ENCODE results near the gene CERS3. TPM values are rescaled to one million over a fixed set of nuclear protein-coding genes. Genes with fewer than 3 reads are reported as not detected.

The CERS3 gene
- total RNA-seq, 4 donors from 2014 or later, result 4.7 TPM; not detected in 3

DNA sequence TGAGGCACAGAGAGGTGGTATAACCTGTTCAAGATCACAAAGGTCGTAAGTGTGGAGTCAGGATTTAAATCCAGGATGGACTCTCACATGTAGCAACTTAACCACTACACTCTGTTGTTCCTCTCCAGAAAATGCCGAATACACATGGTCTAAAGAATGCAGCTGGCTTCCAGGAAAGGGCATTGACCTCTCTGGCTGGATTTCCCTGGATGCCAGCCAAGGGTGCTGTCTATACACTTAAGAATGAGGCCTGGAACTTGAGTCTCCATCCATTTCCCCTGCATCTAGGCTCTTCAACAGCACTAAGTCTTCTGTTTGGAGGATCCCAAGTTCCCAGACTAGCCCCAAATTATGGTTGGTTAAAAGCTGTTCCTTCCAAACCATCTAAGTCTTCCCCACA lies 60.5 kb downstream of the CERS3 start:
- TF ChIP-seq, protein P1, sequence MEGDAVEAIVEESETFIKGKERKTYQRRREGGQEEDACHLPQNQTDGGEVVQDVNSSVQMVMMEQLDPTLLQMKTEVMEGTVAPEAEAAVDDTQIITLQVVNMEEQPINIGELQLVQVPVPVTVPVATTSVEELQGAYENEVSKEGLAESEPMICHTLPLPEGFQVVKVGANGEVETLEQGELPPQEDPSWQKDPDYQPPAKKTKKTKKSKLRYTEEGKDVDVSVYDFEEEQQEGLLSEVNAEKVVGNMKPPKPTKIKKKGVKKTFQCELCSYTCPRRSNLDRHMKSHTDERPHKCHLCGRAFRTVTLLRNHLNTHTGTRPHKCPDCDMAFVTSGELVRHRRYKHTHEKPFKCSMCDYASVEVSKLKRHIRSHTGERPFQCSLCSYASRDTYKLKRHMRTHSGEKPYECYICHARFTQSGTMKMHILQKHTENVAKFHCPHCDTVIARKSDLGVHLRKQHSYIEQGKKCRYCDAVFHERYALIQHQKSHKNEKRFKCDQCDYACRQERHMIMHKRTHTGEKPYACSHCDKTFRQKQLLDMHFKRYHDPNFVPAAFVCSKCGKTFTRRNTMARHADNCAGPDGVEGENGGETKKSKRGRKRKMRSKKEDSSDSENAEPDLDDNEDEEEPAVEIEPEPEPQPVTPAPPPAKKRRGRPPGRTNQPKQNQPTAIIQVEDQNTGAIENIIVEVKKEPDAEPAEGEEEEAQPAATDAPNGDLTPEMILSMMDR (IDR thresholded peaks at IDR 0.05; ENCODE audit: low read depth), result no peak

DNA sequence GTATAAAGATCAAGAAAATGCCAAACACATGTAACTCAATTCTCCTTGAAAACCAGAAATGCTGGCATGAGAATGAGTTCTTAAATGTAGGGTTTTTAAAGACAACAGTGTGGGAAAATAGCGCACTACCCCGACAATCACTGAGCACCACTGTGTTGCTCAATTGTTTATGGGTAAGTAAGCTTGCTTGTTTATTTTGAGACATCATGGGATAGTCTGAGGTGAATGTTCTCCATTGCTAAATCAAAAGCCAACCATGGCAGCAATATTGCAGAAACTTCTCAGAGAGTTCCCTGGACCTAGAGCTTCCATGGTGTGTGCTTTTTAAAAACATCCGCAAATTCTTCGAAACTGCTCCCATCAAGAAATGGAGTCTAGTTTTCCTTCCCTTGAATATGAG lies 62.7 kb downstream of the CERS3 start:
- TF ChIP-seq, protein P1 (IDR thresholded peaks at IDR 0.05; ENCODE audit: low read depth), result no peak

DNA sequence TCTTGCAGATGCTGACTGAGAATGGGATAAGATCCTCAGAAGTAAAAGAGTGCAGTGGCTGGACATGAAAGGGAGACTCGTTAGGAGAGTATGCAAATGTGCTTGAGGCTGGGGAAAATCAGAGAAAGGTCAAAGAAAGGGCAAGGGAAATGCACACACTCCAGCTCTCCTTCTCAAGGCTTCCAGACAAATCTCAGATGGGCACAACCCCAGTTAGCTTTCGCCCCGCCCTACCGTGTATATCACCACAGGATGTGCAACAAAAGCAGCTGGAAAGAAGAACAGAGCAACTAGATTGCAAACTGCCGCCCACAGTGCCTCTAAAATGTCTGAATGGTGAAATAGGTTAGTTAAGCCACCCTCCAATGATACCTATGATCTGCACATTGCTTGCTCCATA lies 63.9 kb downstream of the CERS3 start:
- TF ChIP-seq, protein P1 (IDR thresholded peaks at IDR 0.05; ENCODE audit: low read depth), result no peak

DNA sequence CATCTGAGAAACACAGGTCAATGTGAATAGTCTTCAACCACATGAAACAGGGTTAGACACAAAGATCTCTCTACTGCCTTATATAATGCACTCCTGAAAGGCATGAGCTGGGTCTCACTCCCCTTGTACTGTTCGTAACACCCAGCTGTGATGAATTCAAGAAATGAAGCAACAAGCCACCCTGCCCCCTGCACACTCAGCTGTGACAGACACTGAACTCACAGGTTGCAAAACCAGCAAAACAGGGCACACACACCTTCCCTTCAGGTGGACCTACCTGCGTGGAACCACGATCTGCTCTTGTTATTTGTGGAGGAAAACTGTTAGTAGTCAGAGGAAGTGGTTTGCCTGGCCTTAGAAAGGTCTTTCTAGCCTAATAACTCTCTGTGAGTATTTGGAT lies 64.5 kb downstream of the CERS3 start:
- TF ChIP-seq, protein P1 (IDR thresholded peaks at IDR 0.05; ENCODE audit: low read depth), result no peak

DNA sequence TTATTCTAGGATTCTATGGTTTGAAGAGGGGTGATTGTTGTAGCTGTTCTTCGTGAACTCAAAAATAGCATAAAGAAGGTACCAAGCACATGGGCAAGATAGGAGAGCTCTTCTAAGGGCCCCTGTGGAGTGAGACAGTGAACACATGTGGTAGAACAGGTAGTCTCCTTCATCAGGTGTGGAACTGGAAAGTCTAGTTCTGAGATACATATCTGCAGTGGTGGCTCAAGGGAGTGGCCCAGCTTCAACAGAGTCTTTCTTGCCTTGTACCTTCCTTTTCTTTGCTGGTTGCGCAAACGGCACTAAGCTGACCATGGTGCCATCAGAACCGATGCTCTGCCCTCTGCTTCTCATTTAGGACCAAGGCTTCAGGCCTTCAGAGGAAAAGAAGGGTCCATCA lies 65.2 kb downstream of the CERS3 start:
- TF ChIP-seq, protein P1 (IDR thresholded peaks at IDR 0.05; ENCODE audit: low read depth), result no peak

DNA sequence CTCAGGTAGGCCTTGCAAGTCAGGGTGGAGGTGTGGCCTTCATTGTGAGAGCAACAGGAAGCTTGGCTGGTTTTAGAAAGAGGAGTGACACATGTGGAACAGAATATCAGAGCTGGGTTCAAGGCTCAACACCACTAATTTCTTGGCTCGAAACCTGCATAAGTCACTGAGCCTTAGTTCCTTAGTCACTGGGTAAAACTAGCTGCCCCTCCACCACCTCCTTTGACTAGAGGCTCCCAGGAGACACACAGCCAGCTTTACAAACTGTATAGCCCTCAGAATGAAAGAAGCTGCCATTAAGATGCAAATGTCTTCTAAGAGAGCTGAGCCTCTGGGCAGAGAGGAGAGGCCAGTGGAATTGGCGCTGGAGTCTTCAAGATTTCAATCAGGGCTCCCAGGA lies 67.7 kb downstream of the CERS3 start:
- TF ChIP-seq, protein P1 (IDR thresholded peaks at IDR 0.05; ENCODE audit: low read depth), result no peak

DNA sequence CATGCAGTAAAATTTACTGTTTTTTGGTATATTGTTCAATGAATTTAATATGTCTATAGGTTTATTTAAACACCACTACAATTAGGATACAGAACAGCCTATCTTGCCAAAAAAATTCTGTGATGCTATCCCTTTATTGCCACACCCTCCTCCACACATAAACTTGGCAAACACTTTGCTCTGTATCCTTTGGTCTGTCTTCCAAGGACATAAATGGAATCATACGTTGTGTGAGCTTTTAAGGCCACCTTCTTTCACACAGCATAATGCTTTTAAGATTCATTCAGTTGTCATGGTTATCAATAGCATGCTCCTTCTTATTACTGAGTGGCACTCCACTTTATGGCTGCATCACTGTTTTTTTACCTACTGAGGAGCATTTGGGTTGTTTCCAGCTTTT lies 71.5 kb downstream of the CERS3 start:
- TF ChIP-seq, protein P1 (IDR thresholded peaks at IDR 0.05; ENCODE audit: low read depth), result no peak

All from subcutaneous adipose tissue (tissue), 4 donors.